Osteoblast (primary cell): Measurements from ENCODE around the gene TIMM13. TPM values are rescaled to one million over a fixed set of nuclear protein-coding genes. Genes with fewer than 3 reads are reported as not detected.

Source experiments
- DNase-seq: peaks from one replicate; pipeline ENCODE4 v3.0.0; 2011; ENCODE audit warnings: low spot score, mixed read lengths; ENCODE audit not compliant: insufficient read length; ENCODE audit errors: missing footprints
- H2AFZ ChIP-seq: 2 replicates; pipeline ENCODE4 v1.6.0; 2011; ENCODE audit warnings: mild to moderate bottlenecking, low read length
- H3K27ac ChIP-seq: 2 replicates; pipeline ENCODE4 v1.5.1; 2011; ENCODE audit warnings: mild to moderate bottlenecking, low read depth, low read length, moderate library complexity
- H3K27me3 ChIP-seq: 2 replicates; pipeline ENCODE4 v1.6.0; 2012; ENCODE audit warnings: mild to moderate bottlenecking, control low read depth, inconsistent platforms, low read length, moderate library complexity; ENCODE audit not compliant: insufficient read depth
- H3K36me3 ChIP-seq: 2 replicates; pipeline ENCODE4 v1.5.1; 2011; ENCODE audit warnings: mild to moderate bottlenecking, low read length, control low read depth, moderate library complexity; ENCODE audit not compliant: insufficient read depth
- H3K4me1 ChIP-seq: 2 replicates; pipeline ENCODE4 v1.5.1; 2011; ENCODE audit warnings: mild to moderate bottlenecking, low read length, control low read depth, moderate library complexity; ENCODE audit not compliant: insufficient read depth
- H3K4me2 ChIP-seq: 2 replicates; pipeline ENCODE4 v1.6.0; 2011; ENCODE audit warnings: mild to moderate bottlenecking, low read length; ENCODE audit not compliant: insufficient read depth
- H3K4me3 ChIP-seq: fragments of 200-600 bp; sonication (generic); 3 replicates; pipeline ENCODE4 v1.5.1; 2012; ENCODE audit warnings: mild to moderate bottlenecking, low read length, inconsistent platforms; ENCODE audit not compliant: insufficient read depth
- H3K79me2 ChIP-seq: 2 replicates; pipeline ENCODE4 v1.6.0; 2012; ENCODE audit warnings: mild to moderate bottlenecking, low read length, control low read depth, inconsistent platforms; ENCODE audit not compliant: insufficient read depth
- H3K9me3 ChIP-seq: 2 replicates; pipeline ENCODE4 v1.5.1; 2011; ENCODE audit warnings: low read depth, low read length, control low read depth
- H4K20me1 ChIP-seq: 2 replicates; pipeline ENCODE4 v1.6.0; 2012; ENCODE audit warnings: mild to moderate bottlenecking, low read length, control low read depth; ENCODE audit not compliant: insufficient read depth
- total RNA-seq: library from RNA; depleted of rRNA; stranded (reverse); fragments of >200 nt; gene quantifications from 2 replicates; pipeline ENCODE4 v1.2.3, GENCODE V29; 2012
- TF ChIP-seq, protein P1 (sequence below): IDR thresholded peaks from 2 replicates; pipeline ENCODE4 v1.5.1; 2011; ENCODE audit warnings: mild to moderate bottlenecking, low read depth, low read length, moderate library complexity; ENCODE audit errors: extremely low read depth

TIMM13 gene
- total RNA-seq, 1 donor = 27.9 TPM

DNA sequence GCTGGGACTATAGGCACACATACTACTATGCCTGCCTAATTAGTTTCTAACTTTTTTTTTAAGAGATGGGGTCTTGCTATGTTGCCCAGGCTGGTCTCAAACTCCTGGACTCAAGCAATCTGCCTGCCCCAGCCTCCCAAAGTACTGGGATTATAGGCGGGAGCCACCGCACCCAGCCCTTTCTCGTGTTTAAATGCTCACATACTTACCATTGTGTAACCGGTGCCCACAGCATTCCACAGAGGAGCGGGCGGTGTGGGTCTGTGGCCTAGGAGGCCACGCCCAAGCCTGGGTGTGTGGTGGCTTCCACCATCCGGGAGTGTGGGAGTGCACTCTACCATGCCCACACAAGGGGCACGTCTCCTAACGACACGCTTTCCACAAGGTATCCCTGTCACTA lies 21.6 kb upstream of the TIMM13 start:
- no peak overlapping the region for H3K4me3 ChIP-seq
- H3K27ac ChIP-seq = no peak overlapping the region
- no peaks in the 10 kb centered on the region for H3K4me1 ChIP-seq
- no peak overlapping the region for H3K4me2 ChIP-seq
- no peak overlapping the region for H2AFZ ChIP-seq
- peaks cover 8% of the 10 kb centered on the region for H4K20me1 ChIP-seq
- H3K9me3 ChIP-seq = no peaks in the 10 kb centered on the region
- TF ChIP-seq, protein P1, sequence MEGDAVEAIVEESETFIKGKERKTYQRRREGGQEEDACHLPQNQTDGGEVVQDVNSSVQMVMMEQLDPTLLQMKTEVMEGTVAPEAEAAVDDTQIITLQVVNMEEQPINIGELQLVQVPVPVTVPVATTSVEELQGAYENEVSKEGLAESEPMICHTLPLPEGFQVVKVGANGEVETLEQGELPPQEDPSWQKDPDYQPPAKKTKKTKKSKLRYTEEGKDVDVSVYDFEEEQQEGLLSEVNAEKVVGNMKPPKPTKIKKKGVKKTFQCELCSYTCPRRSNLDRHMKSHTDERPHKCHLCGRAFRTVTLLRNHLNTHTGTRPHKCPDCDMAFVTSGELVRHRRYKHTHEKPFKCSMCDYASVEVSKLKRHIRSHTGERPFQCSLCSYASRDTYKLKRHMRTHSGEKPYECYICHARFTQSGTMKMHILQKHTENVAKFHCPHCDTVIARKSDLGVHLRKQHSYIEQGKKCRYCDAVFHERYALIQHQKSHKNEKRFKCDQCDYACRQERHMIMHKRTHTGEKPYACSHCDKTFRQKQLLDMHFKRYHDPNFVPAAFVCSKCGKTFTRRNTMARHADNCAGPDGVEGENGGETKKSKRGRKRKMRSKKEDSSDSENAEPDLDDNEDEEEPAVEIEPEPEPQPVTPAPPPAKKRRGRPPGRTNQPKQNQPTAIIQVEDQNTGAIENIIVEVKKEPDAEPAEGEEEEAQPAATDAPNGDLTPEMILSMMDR = no peak
- H3K79me2 ChIP-seq = peaks cover 89% of the 10 kb centered on the region
- peak; percentile 38 for DNase-seq
- peaks cover 3% of the 10 kb centered on the region for H3K36me3 ChIP-seq
- no peaks in the 10 kb centered on the region for H3K27me3 ChIP-seq

DNA sequence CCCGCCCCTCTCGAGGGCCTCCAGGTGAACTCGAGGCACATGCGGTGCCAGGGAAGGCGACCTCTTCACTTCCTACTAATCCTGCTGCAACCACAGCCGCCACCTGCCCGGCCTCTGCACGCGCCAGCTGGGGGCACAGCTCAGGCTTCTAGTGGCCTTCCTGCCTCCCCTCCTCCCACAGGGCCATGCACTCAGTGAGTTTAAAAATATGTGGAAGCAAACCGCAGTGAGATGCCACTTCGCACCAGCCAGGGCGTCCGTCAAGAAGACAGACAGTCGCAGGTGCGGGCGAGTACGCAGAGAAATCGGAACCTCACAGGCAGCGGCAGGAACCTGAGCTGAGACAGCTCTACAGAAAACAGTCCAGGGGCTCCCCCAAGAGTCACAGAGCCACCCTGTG lies 19.0 kb upstream of the TIMM13 start:
- Histone ChIP-seq H3K4me3 (no peak overlapping the region), H3K9me3 (no peaks in the 10 kb centered on the region), H2AFZ (no peak overlapping the region), H3K4me1 (no peaks in the 10 kb centered on the region), H4K20me1 (peaks cover 12% of the 10 kb centered on the region), H3K36me3 (peaks cover 21% of the 10 kb centered on the region), H3K4me2 (no peak overlapping the region), H3K27me3 (no peaks in the 10 kb centered on the region), H3K79me2 (peaks cover 89% of the 10 kb centered on the region), H3K27ac (no peak overlapping the region)
- TF ChIP-seq, protein P1 = no peak
- no peak for DNase-seq

DNA sequence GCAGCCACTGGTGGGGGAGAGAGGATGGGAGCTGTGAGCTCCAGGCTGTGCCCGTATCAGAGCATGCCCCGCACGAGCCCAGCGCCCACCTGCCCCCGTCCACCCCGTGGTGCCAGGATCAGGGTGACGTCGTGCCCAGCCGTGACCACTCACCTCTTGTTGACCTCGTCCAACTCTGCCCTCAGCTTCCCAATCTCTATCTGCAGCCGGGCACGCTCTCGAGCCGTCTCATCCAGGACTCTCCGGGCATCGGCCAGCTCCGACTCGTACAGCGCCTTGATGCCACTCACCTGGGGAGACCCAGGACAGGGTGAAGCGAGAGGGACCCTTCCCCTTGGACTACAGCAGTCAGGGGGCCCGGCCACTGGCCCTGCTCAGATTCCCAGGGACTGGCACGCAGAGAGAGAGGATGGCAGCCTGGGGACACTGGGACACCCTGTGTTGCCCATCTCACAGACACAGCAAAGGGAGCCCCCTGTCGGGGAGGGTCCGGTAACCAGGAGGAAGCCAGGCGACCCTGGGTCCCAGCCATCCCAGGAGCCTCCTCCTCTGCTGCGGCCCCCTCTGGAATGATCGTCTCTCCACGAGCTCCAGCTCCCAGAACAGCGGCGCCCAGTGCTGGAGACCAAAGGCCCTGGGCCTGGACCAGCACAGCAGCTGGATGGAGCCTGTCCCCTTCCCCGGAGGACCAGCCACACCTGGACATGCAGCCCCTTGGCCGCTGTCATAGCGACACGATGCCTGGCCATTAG lies 17.0 kb upstream of the TIMM13 start:
- Histone ChIP-seq H2AFZ (no peak overlapping the region), H3K4me1 (no peaks in the 10 kb centered on the region), H3K27me3 (no peaks in the 10 kb centered on the region), H3K4me2 (no peak overlapping the region), H3K4me3 (no peak overlapping the region), H3K9me3 (no peaks in the 10 kb centered on the region), H4K20me1 (peaks cover 11% of the 10 kb centered on the region), H3K27ac (no peak overlapping the region), H3K36me3 (peaks cover 27% of the 10 kb centered on the region), H3K79me2 (peaks cover 84% of the 10 kb centered on the region)
- DNase-seq = no peak
- TF ChIP-seq, protein P1 = no peak

DNA sequence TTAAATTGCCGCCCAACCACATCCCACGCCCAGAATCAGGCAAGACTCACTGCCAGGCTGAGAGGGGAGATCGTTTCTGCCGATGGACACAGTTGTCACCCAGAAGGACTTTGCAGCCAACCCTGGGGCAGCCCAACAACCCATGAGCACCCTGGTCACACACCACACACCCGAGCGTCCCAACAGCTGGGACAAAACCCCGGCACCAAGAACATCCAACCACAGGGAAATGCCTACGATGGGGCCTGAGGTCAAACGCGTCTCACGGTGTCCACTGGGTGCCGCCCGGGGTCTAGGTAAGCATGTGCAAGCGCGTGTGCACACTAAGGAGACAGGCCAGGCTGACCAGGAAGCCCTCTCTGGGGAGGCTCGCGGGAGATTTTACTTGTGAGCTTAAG lies 16.4 kb upstream of the TIMM13 start:
- H3K27me3 ChIP-seq = no peaks in the 10 kb centered on the region
- TF ChIP-seq, protein P1 = no peak
- no peaks in the 10 kb centered on the region for H3K9me3 ChIP-seq
- peaks cover 82% of the 10 kb centered on the region for H3K79me2 ChIP-seq
- H3K36me3 ChIP-seq = peaks cover 27% of the 10 kb centered on the region
- H3K27ac ChIP-seq = no peak overlapping the region
- no peak overlapping the region for H3K4me2 ChIP-seq
- DNase-seq = no peak
- no peak overlapping the region for H3K4me3 ChIP-seq
- no peaks in the 10 kb centered on the region for H3K4me1 ChIP-seq
- H4K20me1 ChIP-seq = peaks cover 10% of the 10 kb centered on the region
- H2AFZ ChIP-seq = no peak overlapping the region
